H1 (cell line): ENCODE data around the gene BRIP1. TPM values are rescaled to one million over a fixed set of nuclear protein-coding genes. Genes with fewer than 3 reads are reported as not detected.

Experiments
- CTCF ChIA-PET: fragments of 300-600 bp; sonication (Branson Sonifier 250); formaldehyde crosslinking; loops from one replicate; lab custom pipeline; 2021; ENCODE audit not compliant: partially characterized antibody; lab: Charles Lee
- POLR2A ChIA-PET: fragments of 300-600 bp; sonication (Branson Sonifier 250); formaldehyde crosslinking; loops from one replicate; lab custom pipeline; 2021; ENCODE audit warnings: inconsistent platforms; ENCODE audit not compliant: partially characterized antibody; lab: Charles Lee
- DNase-seq, 2 experiments: peaks; one replicate each; pipeline versions ENCODE4 v3.0.0 to v3.0.0-alpha.2; 2010 to 2022; ENCODE audit warnings: low spot score in 2 of 2, low read depth in 1 of 2, mixed read lengths in 1 of 2
- FAIRE-seq: peaks from 2 replicates; lab custom pipeline; 2011; peaks lifted over from hg19 to GRCh38; lab: Jason Lieb, UNC
- H2AFZ ChIP-seq: 2 replicates; pipeline ENCODE4 v1.8.1; 2012; ENCODE audit warnings: low read length, inconsistent platforms
- H2AK5ac ChIP-seq: 2 replicates; pipeline ENCODE4 v1.6.1; 2013; ENCODE audit warnings: low read depth, low read length
- H2BK120ac ChIP-seq: replicated peaks from 2 replicates; pipeline ENCODE3; 2013; ENCODE audit warnings: low read depth, low read length, inconsistent platforms
- H2BK12ac ChIP-seq: 2 replicates; pipeline ENCODE4 v1.6.1; 2013; ENCODE audit warnings: low read depth, low read length
- H2BK15ac ChIP-seq: 2 replicates; pipeline ENCODE4 v1.6.1; 2013; ENCODE audit warnings: low read length
- H2BK20ac ChIP-seq: 2 replicates; pipeline ENCODE4 v1.6.1; 2013; ENCODE audit warnings: low read length
- H2BK5ac ChIP-seq: 2 replicates; pipeline ENCODE4 v1.6.1; 2013; ENCODE audit warnings: low read depth, low read length
- H3K14ac ChIP-seq: 2 replicates; pipeline ENCODE4 v1.6.1; 2013; ENCODE audit warnings: inconsistent platforms; ENCODE audit not compliant: insufficient read length
- H3K18ac ChIP-seq: 2 replicates; pipeline ENCODE4 v1.6.1; 2013; ENCODE audit warnings: low read length; ENCODE audit errors: extremely low read depth
- H3K23ac ChIP-seq: 2 replicates; pipeline ENCODE4 v1.6.1; 2013; ENCODE audit warnings: inconsistent platforms; ENCODE audit not compliant: insufficient read length
- H3K23me2 ChIP-seq: 2 replicates; pipeline ENCODE4 v1.6.1; 2013; ENCODE audit warnings: low read depth, low read length
- H3K27ac ChIP-seq: 2 replicates; pipeline ENCODE4 v1.6.1; 2011; ENCODE audit warnings: low read depth, low read length, inconsistent platforms
- H3K27me3 ChIP-seq, 4 experiments: replicated peaks in 1 of 4; 1 replicate in 1 of 4; 2 replicates in 3 of 4; pipeline versions ENCODE4 v1.6.1 to v1.8.1; 2011 to 2013; ENCODE audit warnings: low read length in 3 of 4, mild to moderate bottlenecking in 3 of 4, inconsistent platforms in 2 of 4, mixed read lengths in 2 of 4, moderate library complexity in 1 of 4; ENCODE audit not compliant: control insufficient read depth in 3 of 4, insufficient read depth in 3 of 4; ENCODE audit errors: extremely low read depth in 1 of 4
- H3K36me3 ChIP-seq, 4 experiments: 2 replicates each; pipeline versions ENCODE4 v1.6.1 to v1.8.1; 2011 to 2013; ENCODE audit warnings: mild to moderate bottlenecking in 4 of 4, low read length in 3 of 4, moderate library complexity in 2 of 4, control low read depth in 1 of 4, inconsistent platforms in 1 of 4; ENCODE audit not compliant: insufficient read depth in 4 of 4, control insufficient read depth in 2 of 4
- H3K4ac ChIP-seq: replicated peaks from 2 replicates; pipeline ENCODE3; 2013; ENCODE audit warnings: low read length, low read depth, mixed read lengths, inconsistent platforms; ENCODE audit not compliant: insufficient read length
- H3K4me1 ChIP-seq, 4 experiments: replicated peaks in 1 of 4; 1 replicate in 1 of 4; 2 replicates in 3 of 4; pipeline versions ENCODE4 v1.6.1 to v1.8.1; 2011 to 2013; ENCODE audit warnings: low read length in 3 of 4, inconsistent platforms in 2 of 4, mixed read lengths in 1 of 4; ENCODE audit not compliant: insufficient read depth in 4 of 4, control insufficient read depth in 3 of 4
- H3K4me2 ChIP-seq, 2 experiments: 2 replicates each; pipeline versions ENCODE4 v1.6.1 to v1.8.1; 2011 to 2013; ENCODE audit warnings: low read depth in 2 of 2, low read length in 2 of 2, control low read depth in 1 of 2, inconsistent platforms in 1 of 2, mild to moderate bottlenecking in 1 of 2; ENCODE audit not compliant: insufficient read depth in 1 of 2
- H3K4me3 ChIP-seq, 4 experiments: fragments of 200-600, 300-600 bp in 1 of 4; sonication (generic), shearing (Covaris generic), sonication (Bioruptor Twin) in 1 of 4; 2 replicates each; pipeline versions ENCODE4 v1.5.1 to v1.8.1; 2011 to 2016; ENCODE audit warnings: low read length in 4 of 4, low read depth in 3 of 4, control low read depth in 2 of 4, inconsistent platforms in 2 of 4, mild to moderate bottlenecking in 2 of 4, mixed read lengths in 1 of 4, moderate library complexity in 1 of 4; ENCODE audit not compliant: insufficient read depth in 2 of 4; ENCODE audit errors: extremely low read depth in 1 of 4
- H3K56ac ChIP-seq: replicated peaks from 2 replicates; pipeline ENCODE3; 2013; ENCODE audit warnings: low read depth, mild to moderate bottlenecking, mixed read lengths, low read length, inconsistent platforms; ENCODE audit not compliant: insufficient read length
- H3K79me1 ChIP-seq: 2 replicates; pipeline ENCODE4 v1.6.1; 2013; ENCODE audit warnings: low read depth, low read length, control low read depth
- H3K79me2 ChIP-seq, 2 experiments: 2 replicates each; pipeline versions ENCODE4 v1.6.1 to v1.8.1; 2012 to 2013; ENCODE audit warnings: low read length in 2 of 2, mild to moderate bottlenecking in 2 of 2, inconsistent platforms in 1 of 2; ENCODE audit not compliant: insufficient read depth in 2 of 2, control insufficient read depth in 1 of 2
- H3K9ac ChIP-seq, 4 experiments: replicated peaks in 1 of 4; 1 replicate in 1 of 4; 2 replicates in 3 of 4; pipeline versions ENCODE4 v1.6.1 to v1.8.1; 2011 to 2013; ENCODE audit warnings: low read depth in 3 of 4, low read length in 3 of 4, control low read depth in 2 of 4, mild to moderate bottlenecking in 2 of 4, moderate library complexity in 2 of 4, inconsistent platforms in 1 of 4; ENCODE audit errors: extremely low read depth in 1 of 4
- H3K9me3 ChIP-seq, 2 experiments: 2 replicates each; pipeline versions ENCODE4 v1.6.1 to v1.8.1; 2012 to 2013; ENCODE audit warnings: mild to moderate bottlenecking in 2 of 2, moderate library complexity in 2 of 2, control low read depth in 1 of 2, inconsistent platforms in 1 of 2, low read depth in 1 of 2, low read length in 1 of 2, mixed read lengths in 1 of 2; ENCODE audit not compliant: insufficient read depth in 2 of 2
- H4K20me1 ChIP-seq, 2 experiments: replicated peaks in 1 of 2; 2 replicates each; pipeline versions ENCODE3 to v1.8.1; 2011 to 2013; ENCODE audit warnings: inconsistent platforms in 2 of 2, low read length in 2 of 2, mild to moderate bottlenecking in 1 of 2; ENCODE audit not compliant: insufficient read depth in 2 of 2, control insufficient read depth in 1 of 2
- H4K5ac ChIP-seq: 2 replicates; pipeline ENCODE4 v1.6.1; 2013; ENCODE audit warnings: low read length, low read depth, mixed read lengths, inconsistent platforms; ENCODE audit not compliant: insufficient read length
- H4K8ac ChIP-seq: 2 replicates; pipeline ENCODE4 v1.8.0; 2013; ENCODE audit warnings: mild to moderate bottlenecking, moderate library complexity, low read length, inconsistent platforms; ENCODE audit not compliant: insufficient read depth; ENCODE audit errors: extremely low read depth
- H4K91ac ChIP-seq: replicated peaks from 2 replicates; pipeline ENCODE3; 2013; ENCODE audit warnings: low read length, mixed read lengths, inconsistent platforms; ENCODE audit not compliant: insufficient read length
- PHF8 ChIP-seq: fragments of 200-600 bp; sonication (generic); conservative IDR thresholded peaks from 2 replicates; pipeline ENCODE4 v1.7.1; 2012; ENCODE audit warnings: low read depth, mild to moderate bottlenecking, inconsistent platforms, low read length, moderate library complexity
- POU5F1 ChIP-seq: IDR thresholded peaks from 2 replicates; pipeline ENCODE4 v1.6.1; 2011; ENCODE audit warnings: low read depth, mild to moderate bottlenecking, low read length, moderate library complexity
- RNF2 ChIP-seq: fragments of 200-900, 300-1000 bp; sonication (generic); IDR thresholded peaks from 2 replicates; pipeline ENCODE4 v1.7.1; 2016; ENCODE audit warnings: borderline replicate concordance, low read depth, mild to moderate bottlenecking, antibody characterized with exemption, low read length; ENCODE audit not compliant: poor library complexity, severe bottlenecking; ENCODE audit errors: missing control alignments
- SIN3A ChIP-seq, 2 experiments: IDR thresholded peaks in 1 of 2; conservative IDR thresholded peaks in 1 of 2; 2 replicates each; pipeline ENCODE4 v1.6.1; 2011 to 2012; ENCODE audit warnings: low read length in 2 of 2, improper control_type of control experiment in 1 of 2, low read depth in 1 of 2, mild to moderate bottlenecking in 1 of 2
- SP1 ChIP-seq: IDR thresholded peaks from 2 replicates; pipeline ENCODE4 v1.6.1; 2011; ENCODE audit warnings: low read depth, low read length
- SP4 ChIP-seq: IDR thresholded peaks from 2 replicates; pipeline ENCODE4 v1.6.1; 2012; ENCODE audit warnings: low read length, inconsistent platforms
- SUZ12 ChIP-seq: fragments of 200-600 bp; sonication (generic); IDR thresholded peaks from 2 replicates; pipeline ENCODE4 v1.6.1; 2012; ENCODE audit warnings: mild to moderate bottlenecking, inconsistent platforms, low read length, moderate library complexity, mixed read lengths
- TAF1 ChIP-seq: IDR thresholded peaks from 2 replicates; pipeline ENCODE4 v1.6.1; 2011; ENCODE audit warnings: mild to moderate bottlenecking, low read depth, low read length
- TBP ChIP-seq: IDR thresholded peaks from 2 replicates; pipeline ENCODE4 v1.6.1; 2011; ENCODE audit warnings: low read depth, low read length, improper control_type of control experiment
- WGBS, 2 experiments: shearing (Covaris generic) in 1 of 2; methylation state at CpG; one replicate each; pipeline versions ENCODE4 v1.1.6 to v1.1.7; 2013 to 2015; ENCODE audit warnings: low lambda C conversion rate in 2 of 2, mixed read lengths in 2 of 2, inconsistent platforms in 1 of 2, low coverage in 1 of 2, missing lambda C conversion rate in 1 of 2; ENCODE audit not compliant: insufficient replicate concordance in 2 of 2, insufficient coverage in 1 of 2, insufficient read length in 1 of 2; ENCODE audit errors: extremely low coverage in 1 of 2, missing lambda C conversion rate in 1 of 2; 5-methylcytosine and 5-hydroxymethylcytosine counted together
- polyA plus RNA-seq, 7 experiments: library from polyadenylated mRNA; depleted of rRNA in 3 of 7; stranded (reverse) in 5 of 7; unstranded in 2 of 7; fragments of >200 nt in 5 of 7; fragments of 200-250 nt in 2 of 7; gene quantifications; 1 replicate in 5 of 7; 2 replicates in 1 of 7; 4 replicates in 1 of 7; pipeline versions ENCODE4 v1.2.1 to v1.2.3, GENCODE V29; 2011 to 2013; ENCODE audit warnings: missing spikeins in 2 of 7, mixed read lengths in 2 of 7
- total RNA-seq: library from RNA; stranded (reverse); fragmentation: NEBNext Ultra II Directional; extraction: Animal tissue kit (Norgen Biotek cat#: 25700); gene quantifications from 2 replicates; pipeline ENCODE4 v1.2.1, GENCODE V29; 2021

BRIP1 gene
- total and polyA plus RNA-seq, 2 of the 8 experiments (the other 6 are each of a cell fraction or from before 2014, with no cell fraction given) = 5.8 to 19.2 TPM

GRCh38 chr17:61805399-61805798 lies 57.9 kb downstream of the BRIP1 start:
- Histone ChIP-seq H3K79me1 (no peaks in the 10 kb centered on the region), H3K23me2 (no peaks in the 10 kb centered on the region), H2BK5ac (no peak overlapping the region), H3K18ac (no peak overlapping the region), H3K4me1 (no peaks in the 10 kb centered on the region), H3K4me3 (no peak overlapping the region), H3K4ac (no peak overlapping the region), H3K9ac (no peak overlapping the region), H3K36me3 (peaks cover 0 to 8% (median 2%) of the 10 kb centered on the region in 4 experiments; a peak in 4 of 8 replicates), H4K8ac (no peak overlapping the region), H4K20me1 (no peaks in the 10 kb centered on the region), H2BK120ac (no peak overlapping the region), H3K27ac (no peak overlapping the region), H3K56ac (no peak overlapping the region), H2BK20ac (no peak overlapping the region), H3K79me2 (no peaks in the 10 kb centered on the region), H4K5ac (no peak overlapping the region), H3K27me3 (no peaks in the 10 kb centered on the region), H2AK5ac (no peak overlapping the region), H4K91ac (no peak overlapping the region), H2BK12ac (no peak overlapping the region), H3K23ac (no peak overlapping the region), H3K14ac (no peak overlapping the region), H2BK15ac (no peak overlapping the region), H3K4me2 (no peak overlapping the region), H2AFZ (no peak overlapping the region), H3K9me3 (no peaks in the 10 kb centered on the region)
- DNase-seq (no peak), FAIRE-seq (no peak)
- POLR2A ChIA-PET = no interaction called here
- CTCF ChIA-PET = no interaction called here
- WGBS, 2 experiments = 80% methylated on average over 1 of the region's 1 CpG; no CpG with 5 or more reads in 1 of the 2 experiments
- TF ChIP-seq SP1 (no peak), RNF2 (no peak), TBP (no peak), TAF1 (no peak), POU5F1 (no peak), SUZ12 (no peak), SP4 (no peak), SIN3A (conservative IDR thresholded peaks at IDR 0.05 in 1 of 2, IDR thresholded peaks at IDR 0.05 in 1 of 2; ENCODE audit: low read depth in 1 of 2, low read length in 2 of 2) (no peak), PHF8 (no peak)
